Astrocyte (in vitro differentiated cells and primary cell): ENCODE results near the gene TTF2. TPM values are rescaled to one million over a fixed set of nuclear protein-coding genes. Genes with fewer than 3 reads are reported as not detected.

ENCODE experiments used
- DNase-seq: peaks from one replicate; pipeline ENCODE4 v3.0.0-alpha.2; 2010; ENCODE audit warnings: low read depth
- FAIRE-seq: peaks from 2 replicates; lab custom pipeline; 2011; peaks lifted over from hg19 to GRCh38; lab: Jason Lieb, UNC
- H2AFZ ChIP-seq: 2 replicates; pipeline ENCODE4 v1.6.0; 2012; ENCODE audit warnings: low read depth, low read length, inconsistent platforms
- H3K27ac ChIP-seq: 2 replicates; pipeline ENCODE4 v1.5.1; 2011; ENCODE audit warnings: low read depth, low read length, inconsistent platforms
- H3K27me3 ChIP-seq: 2 replicates; pipeline ENCODE4 v1.6.0; 2011; ENCODE audit warnings: low read length, inconsistent platforms; ENCODE audit not compliant: insufficient read depth
- H3K36me3 ChIP-seq: 2 replicates; pipeline ENCODE4 v1.5.1; 2011; ENCODE audit warnings: low read length, inconsistent platforms; ENCODE audit not compliant: insufficient read depth
- H3K4me1 ChIP-seq: 2 replicates; pipeline ENCODE4 v1.5.1; 2011; ENCODE audit warnings: low read length, inconsistent platforms; ENCODE audit not compliant: insufficient read depth
- H3K4me2 ChIP-seq: 2 replicates; pipeline ENCODE4 v1.6.0; 2012; ENCODE audit warnings: low read length, inconsistent platforms
- H3K4me3 ChIP-seq: 2 replicates; pipeline ENCODE4 v1.5.1; 2011; ENCODE audit warnings: low read depth, mild to moderate bottlenecking, low read length, inconsistent platforms; ENCODE audit not compliant: insufficient read depth
- H3K79me2 ChIP-seq: 2 replicates; pipeline ENCODE4 v1.6.0; 2012; ENCODE audit warnings: mild to moderate bottlenecking, low read length, inconsistent platforms; ENCODE audit not compliant: insufficient read depth
- H3K9ac ChIP-seq: 2 replicates; pipeline ENCODE4 v1.6.0; 2012; ENCODE audit warnings: mild to moderate bottlenecking, low read length, inconsistent platforms
- H3K9me3 ChIP-seq: 2 replicates; pipeline ENCODE4 v1.5.1; 2012; ENCODE audit warnings: low read depth, mild to moderate bottlenecking, low read length, inconsistent platforms; ENCODE audit not compliant: insufficient read depth
- H4K20me1 ChIP-seq: 2 replicates; pipeline ENCODE4 v1.6.0; 2012; ENCODE audit warnings: low read length, inconsistent platforms; ENCODE audit not compliant: insufficient read depth
- H3K27ac Mint-ChIP-seq: one replicate; pipeline ENCODE4 v1.8.0; 2021; ENCODE audit warnings: mild to moderate bottlenecking, mixed read lengths; ENCODE audit not compliant: unreplicated experiment
- H3K27me3 Mint-ChIP-seq: one replicate; pipeline ENCODE4 v1.8.0; 2021; ENCODE audit warnings: low read depth, mixed read lengths; ENCODE audit not compliant: unreplicated experiment
- H3K36me3 Mint-ChIP-seq: one replicate; pipeline ENCODE4 v1.8.0; 2021; ENCODE audit warnings: low read depth, mixed read lengths; ENCODE audit not compliant: unreplicated experiment
- H3K4me1 Mint-ChIP-seq: one replicate; pipeline ENCODE4 v1.8.0; 2021; ENCODE audit warnings: low read depth, mixed read lengths; ENCODE audit not compliant: unreplicated experiment
- H3K4me3 Mint-ChIP-seq: one replicate; pipeline ENCODE4 v1.8.0; 2021; ENCODE audit warnings: mild to moderate bottlenecking, moderate library complexity, mixed read lengths; ENCODE audit not compliant: unreplicated experiment
- H3K9me3 Mint-ChIP-seq: one replicate; pipeline ENCODE4 v1.8.0; 2021; ENCODE audit warnings: mild to moderate bottlenecking, mixed read lengths; ENCODE audit not compliant: unreplicated experiment
- CTCF ChIP-seq: IDR thresholded peaks from 2 replicates; pipeline ENCODE4 v1.5.1; 2011; ENCODE audit warnings: low read depth, mild to moderate bottlenecking, inconsistent platforms, low read length, moderate library complexity; ENCODE audit not compliant: insufficient read depth
- EZH2 ChIP-seq: IDR thresholded peaks from 2 replicates; pipeline ENCODE4 v1.6.1; 2012; ENCODE audit warnings: mild to moderate bottlenecking, low read length, inconsistent platforms; ENCODE audit not compliant: insufficient read depth
- total RNA-seq: library from RNA; stranded (reverse); gene quantifications from 2 replicates; pipeline ENCODE4 v1.2.1, GENCODE V29; 2021

TTF2 gene
- total RNA-seq, 1 donor from 2014 or later = 23.4 TPM

GRCh38 chr1:117032681-117033539, 27.2 kb upstream of the TTF2 start:
- Mint-ChIP-seq H3K36me3 (peaks cover 7% of the 10 kb centered on the region), H3K4me3 (no peak overlapping the region), H3K27ac (no peak overlapping the region), H3K4me1 (peaks cover 6% of the 10 kb centered on the region), H3K9me3 (peaks cover 4% of the 10 kb centered on the region), H3K27me3 (peaks cover 2% of the 10 kb centered on the region)
- FAIRE-seq (no peak), DNase-seq (no peak)
- Histone ChIP-seq H3K27ac (no peak overlapping the region), H3K79me2 (no peaks in the 10 kb centered on the region), H3K27me3 (no peaks in the 10 kb centered on the region), H3K9ac (no peak overlapping the region), H3K36me3 (no peaks in the 10 kb centered on the region), H3K4me3 (no peak overlapping the region), H3K4me2 (no peak overlapping the region), H2AFZ (no peak overlapping the region), H3K9me3 (no peaks in the 10 kb centered on the region), H4K20me1 (no peaks in the 10 kb centered on the region), H3K4me1 (no peaks in the 10 kb centered on the region)
- TF ChIP-seq EZH2 (no peak), CTCF (no peak)

- no peaks in the 10 kb centered on the region for H3K4me1 ChIP-seq
- Mint-ChIP-seq H3K9me3 (peaks cover 4% of the 10 kb centered on the region), H3K36me3 (peaks cover 7% of the 10 kb centered on the region), H3K27ac (no peak overlapping the region), H3K27me3 (peaks cover 2% of the 10 kb centered on the region), H3K4me1 (peaks cover 6% of the 10 kb centered on the region), H3K4me3 (no peak overlapping the region)
- H3K36me3 ChIP-seq = no peaks in the 10 kb centered on the region
- no peaks in the 10 kb centered on the region for H3K79me2 ChIP-seq
- no peak overlapping the region for H3K9ac ChIP-seq
- no peak overlapping the region for H3K4me3 ChIP-seq
- no peak for TF ChIP-seq EZH2
- no peak for TF ChIP-seq CTCF
- no peaks in the 10 kb centered on the region for H3K27me3 ChIP-seq
- no peaks in the 10 kb centered on the region for H3K9me3 ChIP-seq
- H4K20me1 ChIP-seq = no peaks in the 10 kb centered on the region
- FAIRE-seq (no peak), DNase-seq (no peak)
- no peak overlapping the region for H3K4me2 ChIP-seq
- no peak overlapping the region for H3K27ac ChIP-seq
- no peak overlapping the region for H2AFZ ChIP-seq
Measured at GRCh38 chr1:117033772-117034171, 26.4 kb upstream of the TTF2 start.

DNA sequence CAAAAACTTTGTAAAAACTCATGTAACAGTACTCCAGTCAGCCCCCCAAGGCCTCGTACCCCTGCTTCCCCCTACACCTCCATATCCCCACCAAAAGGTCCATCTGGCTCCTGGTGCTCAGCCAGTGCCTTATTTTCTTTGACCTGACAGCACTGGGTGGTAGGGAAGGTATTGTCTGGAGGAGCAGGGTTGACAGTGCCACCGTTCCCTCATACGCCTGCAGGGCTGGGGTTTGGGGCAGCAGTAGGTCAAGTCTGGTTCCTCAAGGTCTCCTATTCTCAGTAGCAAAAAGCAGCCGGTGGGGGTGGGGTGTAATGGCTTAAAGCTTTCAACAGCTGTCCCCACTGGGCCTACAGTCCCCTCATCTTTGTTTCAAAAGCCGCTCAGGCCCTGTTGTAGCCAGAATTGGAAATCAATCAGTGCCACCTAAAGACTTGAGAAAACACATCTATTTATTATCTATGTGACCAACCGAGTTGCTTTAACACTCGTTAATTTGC, 25.3 kb upstream of the TTF2 start:
- Mint-ChIP-seq H3K36me3 (peaks cover 7% of the 10 kb centered on the region), H3K4me3 (no peak overlapping the region), H3K27me3 (no peaks in the 10 kb centered on the region), H3K27ac (no peak overlapping the region), H3K9me3 (peaks cover 1% of the 10 kb centered on the region), H3K4me1 (peaks cover 6% of the 10 kb centered on the region)
- no peaks in the 10 kb centered on the region for H3K4me1 ChIP-seq
- no peaks in the 10 kb centered on the region for H3K79me2 ChIP-seq
- no peak overlapping the region for H3K4me2 ChIP-seq
- H3K27me3 ChIP-seq = no peaks in the 10 kb centered on the region
- no peak overlapping the region for H3K27ac ChIP-seq
- TF ChIP-seq EZH2 = no peak
- TF ChIP-seq CTCF = no peak
- H4K20me1 ChIP-seq = no peaks in the 10 kb centered on the region
- H3K9me3 ChIP-seq = no peaks in the 10 kb centered on the region
- no peak overlapping the region for H3K4me3 ChIP-seq
- H3K36me3 ChIP-seq = no peaks in the 10 kb centered on the region
- FAIRE-seq (no peak), DNase-seq (no peak)
- H3K9ac ChIP-seq = no peak overlapping the region
- H2AFZ ChIP-seq = no peak overlapping the region
